ENCODE results near the gene FGF11. TPM values are rescaled to one million over a fixed set of nuclear protein-coding genes. Genes with fewer than 3 reads are reported as not detected.

FGF11 gene
- total and polyA plus RNA-seq, 2 of the 13 experiments (the other 11 are each of a cell fraction or from before 2014, with no cell fraction given), result 0.20 to 7.6 TPM

DNA sequence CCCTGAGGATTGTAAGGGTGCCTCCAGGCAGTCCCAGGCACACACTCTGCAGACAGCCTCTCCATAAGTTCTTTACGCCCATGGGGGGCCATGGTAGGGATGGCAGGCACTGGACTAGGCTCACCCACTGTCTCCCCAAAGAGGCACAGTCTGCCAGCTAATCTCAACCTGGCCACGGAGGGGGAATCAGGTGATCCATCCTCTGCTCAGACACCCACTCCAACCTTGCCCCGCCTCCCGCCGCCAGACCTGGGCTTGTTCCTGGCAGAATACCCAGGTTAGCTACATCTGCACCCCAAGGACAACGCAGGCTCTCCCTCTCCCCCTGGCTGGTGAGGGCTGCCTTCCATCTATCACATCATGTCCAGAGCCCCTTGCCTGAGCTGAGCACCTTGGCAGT is 30.4 kb upstream of the FGF11 start (continued):
- TF ChIP-seq, protein P1, sequence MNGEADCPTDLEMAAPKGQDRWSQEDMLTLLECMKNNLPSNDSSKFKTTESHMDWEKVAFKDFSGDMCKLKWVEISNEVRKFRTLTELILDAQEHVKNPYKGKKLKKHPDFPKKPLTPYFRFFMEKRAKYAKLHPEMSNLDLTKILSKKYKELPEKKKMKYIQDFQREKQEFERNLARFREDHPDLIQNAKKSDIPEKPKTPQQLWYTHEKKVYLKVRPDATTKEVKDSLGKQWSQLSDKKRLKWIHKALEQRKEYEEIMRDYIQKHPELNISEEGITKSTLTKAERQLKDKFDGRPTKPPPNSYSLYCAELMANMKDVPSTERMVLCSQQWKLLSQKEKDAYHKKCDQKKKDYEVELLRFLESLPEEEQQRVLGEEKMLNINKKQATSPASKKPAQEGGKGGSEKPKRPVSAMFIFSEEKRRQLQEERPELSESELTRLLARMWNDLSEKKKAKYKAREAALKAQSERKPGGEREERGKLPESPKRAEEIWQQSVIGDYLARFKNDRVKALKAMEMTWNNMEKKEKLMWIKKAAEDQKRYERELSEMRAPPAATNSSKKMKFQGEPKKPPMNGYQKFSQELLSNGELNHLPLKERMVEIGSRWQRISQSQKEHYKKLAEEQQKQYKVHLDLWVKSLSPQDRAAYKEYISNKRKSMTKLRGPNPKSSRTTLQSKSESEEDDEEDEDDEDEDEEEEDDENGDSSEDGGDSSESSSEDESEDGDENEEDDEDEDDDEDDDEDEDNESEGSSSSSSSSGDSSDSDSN (CRISPR knock-in tag; IDR thresholded peaks at IDR 0.05), result no peak
- no peak for TF ChIP-seq MIXL1 (CRISPR knock-in tag; IDR thresholded peaks at IDR 0.05)
- TF ChIP-seq SNRNP70 (IDR thresholded peaks at IDR 0.05; ENCODE audit: low read depth, low read length), result no peak
- TF ChIP-seq JARID2 (CRISPR knock-in tag; IDR thresholded peaks at IDR 0.05; ENCODE audit: insufficient replicate concordance), result no peak
- TF ChIP-seq, protein P2, sequence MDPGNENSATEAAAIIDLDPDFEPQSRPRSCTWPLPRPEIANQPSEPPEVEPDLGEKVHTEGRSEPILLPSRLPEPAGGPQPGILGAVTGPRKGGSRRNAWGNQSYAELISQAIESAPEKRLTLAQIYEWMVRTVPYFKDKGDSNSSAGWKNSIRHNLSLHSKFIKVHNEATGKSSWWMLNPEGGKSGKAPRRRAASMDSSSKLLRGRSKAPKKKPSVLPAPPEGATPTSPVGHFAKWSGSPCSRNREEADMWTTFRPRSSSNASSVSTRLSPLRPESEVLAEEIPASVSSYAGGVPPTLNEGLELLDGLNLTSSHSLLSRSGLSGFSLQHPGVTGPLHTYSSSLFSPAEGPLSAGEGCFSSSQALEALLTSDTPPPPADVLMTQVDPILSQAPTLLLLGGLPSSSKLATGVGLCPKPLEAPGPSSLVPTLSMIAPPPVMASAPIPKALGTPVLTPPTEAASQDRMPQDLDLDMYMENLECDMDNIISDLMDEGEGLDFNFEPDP (CRISPR knock-in tag; conservative IDR thresholded peaks at IDR 0.05), result no peak
- TF ChIP-seq HCFC1 (IDR thresholded peaks at IDR 0.05; ENCODE audit: low read depth, low read length), result no peak
- TF ChIP-seq CBX2 (IDR thresholded peaks at IDR 0.05; ENCODE audit: low read depth, low read length), result no peak
- no peak for TF ChIP-seq CBX2 (CRISPR knock-in tag; IDR thresholded peaks at IDR 0.05; ENCODE audit: low read depth)
- TF ChIP-seq MEF2D (CRISPR knock-in tag; IDR thresholded peaks at IDR 0.05), result no peak
- no peak for TF ChIP-seq ZMAT3 (CRISPR knock-in tag; conservative IDR thresholded peaks at IDR 0.05)
- no peak for TF ChIP-seq THAP9 (CRISPR knock-in tag; IDR thresholded peaks at IDR 0.05; ENCODE audit: borderline replicate concordance)

All from HepG2 (cell line).